Measurements from ENCODE around the gene ENTHD1. TPM values are rescaled to one million over a fixed set of nuclear protein-coding genes. Genes with fewer than 3 reads are reported as not detected.
"Not testable (repeated sequence)": the region's sequence is repeated elsewhere in the genome, so short reads cannot be mapped to it uniquely, and the experiment has no call there.

ENTHD1 gene
- total RNA-seq, 4 donors from 2014 or later: not detected

DNA sequence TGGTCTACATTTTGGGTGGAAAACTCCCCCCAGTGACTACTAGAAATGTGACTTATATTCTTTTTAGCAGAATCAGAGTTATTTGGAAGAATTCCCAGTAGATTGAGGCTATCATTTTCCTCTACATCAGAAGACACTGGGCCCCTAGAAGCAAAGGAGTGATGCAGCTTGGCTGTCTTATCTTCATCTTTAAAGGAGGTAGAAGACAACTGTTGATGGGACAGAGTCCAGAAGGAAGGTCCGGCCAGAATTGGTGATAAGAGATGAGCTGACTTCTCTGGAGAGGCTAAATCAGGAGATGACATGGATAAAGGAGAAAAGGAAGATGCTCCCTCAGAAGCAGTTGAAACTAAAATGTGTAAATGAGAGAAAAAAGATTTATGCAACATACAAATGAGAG lies 149.6 kb downstream of the ENTHD1 start:
- 73 to 83% methylated on average over 1 of the region's 1 CpG for WGBS, 2 donors
- no peak overlapping the region for H3K4me3 ChIP-seq
- no peak for DNase-seq
- no peak overlapping the region for H3K27ac ChIP-seq
- H3K27me3 ChIP-seq: peaks cover 0 to 19% (median 0%) of the 10 kb centered on the region in 4 donors
- no peaks in the 10 kb centered on the region for H3K4me1 ChIP-seq
- H3K9me3 ChIP-seq: peaks cover 0 to 16% (median 0%) of the 10 kb centered on the region in 3 donors
- H3K36me3 ChIP-seq: no peaks in the 10 kb centered on the region
- intact Hi-C loops (cut with DNase I): no loop called here
- TF ChIP-seq, protein P1, sequence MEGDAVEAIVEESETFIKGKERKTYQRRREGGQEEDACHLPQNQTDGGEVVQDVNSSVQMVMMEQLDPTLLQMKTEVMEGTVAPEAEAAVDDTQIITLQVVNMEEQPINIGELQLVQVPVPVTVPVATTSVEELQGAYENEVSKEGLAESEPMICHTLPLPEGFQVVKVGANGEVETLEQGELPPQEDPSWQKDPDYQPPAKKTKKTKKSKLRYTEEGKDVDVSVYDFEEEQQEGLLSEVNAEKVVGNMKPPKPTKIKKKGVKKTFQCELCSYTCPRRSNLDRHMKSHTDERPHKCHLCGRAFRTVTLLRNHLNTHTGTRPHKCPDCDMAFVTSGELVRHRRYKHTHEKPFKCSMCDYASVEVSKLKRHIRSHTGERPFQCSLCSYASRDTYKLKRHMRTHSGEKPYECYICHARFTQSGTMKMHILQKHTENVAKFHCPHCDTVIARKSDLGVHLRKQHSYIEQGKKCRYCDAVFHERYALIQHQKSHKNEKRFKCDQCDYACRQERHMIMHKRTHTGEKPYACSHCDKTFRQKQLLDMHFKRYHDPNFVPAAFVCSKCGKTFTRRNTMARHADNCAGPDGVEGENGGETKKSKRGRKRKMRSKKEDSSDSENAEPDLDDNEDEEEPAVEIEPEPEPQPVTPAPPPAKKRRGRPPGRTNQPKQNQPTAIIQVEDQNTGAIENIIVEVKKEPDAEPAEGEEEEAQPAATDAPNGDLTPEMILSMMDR (IDR thresholded peaks at IDR 0.05): no peak
- TF ChIP-seq POLR2A (IDR thresholded peaks at IDR 0.05): no peak

- TF ChIP-seq POLR2A (IDR thresholded peaks at IDR 0.05): no peak
- TF ChIP-seq, protein P1 (IDR thresholded peaks at IDR 0.05): no peak
Measured at GRCh38 chr22:39739338-39740027, 154.1 kb downstream of the ENTHD1 start.

DNA sequence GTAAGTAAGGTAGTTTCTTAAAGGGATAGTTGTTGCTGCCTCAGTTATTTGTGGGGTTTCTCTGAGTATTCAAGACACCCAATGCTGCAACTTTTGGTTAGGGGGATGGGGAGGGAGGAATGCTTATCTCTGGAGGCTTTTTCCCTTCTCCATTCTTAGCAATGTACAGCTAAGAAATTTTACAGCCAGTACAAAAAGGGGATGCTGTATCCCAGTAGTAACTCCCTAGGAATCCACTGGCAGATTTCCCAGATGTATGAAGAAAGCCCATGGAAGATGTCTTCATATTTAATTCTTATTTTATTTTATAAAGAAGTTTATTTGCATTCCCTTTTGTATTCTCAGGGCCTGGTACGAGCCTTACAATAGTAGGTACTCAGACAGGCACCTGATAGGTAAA lies 154.8 kb downstream of the ENTHD1 start:
- Histone ChIP-seq H3K4me1 (no peaks in the 10 kb centered on the region), H3K4me3 (no peak overlapping the region), H3K36me3 (no peaks in the 10 kb centered on the region), H3K27ac (no peak overlapping the region), H3K9me3 (peaks cover 0 to 16% (median 0%) of the 10 kb centered on the region in 3 donors), H3K27me3 (peaks cover 0 to 42% (median 0%) of the 10 kb centered on the region in 4 donors)
- DNase-seq: no peak
- 31 to 43% methylated on average over 1 of the region's 1 CpG for WGBS, 2 donors
- intact Hi-C loops (cut with DNase I): no loop called here
- no peak for TF ChIP-seq POLR2A (IDR thresholded peaks at IDR 0.05)
- TF ChIP-seq, protein P1 (IDR thresholded peaks at IDR 0.05): no peak

More at GRCh38 chr22:39739338-39740027, 154.1 kb downstream of the ENTHD1 start:
- no peaks in the 10 kb centered on the region for H3K4me1 ChIP-seq
- WGBS, 2 donors: 30 to 53% methylated on average over 4 of the region's 4 CpGs
- intact Hi-C loops (cut with DNase I): no loop called here
- DNase-seq: no peak
- no peak overlapping the region for H3K4me3 ChIP-seq
- H3K27ac ChIP-seq: no peak overlapping the region
- H3K9me3 ChIP-seq: peaks cover 0 to 16% (median 0%) of the 10 kb centered on the region in 3 donors
- peaks cover 0 to 44% (median 0%) of the 10 kb centered on the region in 4 donors for H3K27me3 ChIP-seq
- H3K36me3 ChIP-seq: no peaks in the 10 kb centered on the region

GRCh38 chr22:39735776-39736175 lies 157.8 kb downstream of the ENTHD1 start:
- H3K36me3 ChIP-seq: no peaks in the 10 kb centered on the region
- peaks cover 0 to 64% (median 0%) of the 10 kb centered on the region in 4 donors for H3K27me3 ChIP-seq
- WGBS, 2 donors: 70 to 83% methylated on average over 9 to 10 of the region's 10 CpGs
- DNase-seq: no peak
- intact Hi-C loops (cut with DNase I): no loop called here
- H3K27ac ChIP-seq: no peak overlapping the region
- no peak for TF ChIP-seq POLR2A (IDR thresholded peaks at IDR 0.05)
- TF ChIP-seq, protein P1 (IDR thresholded peaks at IDR 0.05): no peak
- no peaks in the 10 kb centered on the region for H3K4me1 ChIP-seq
- no peak overlapping the region for H3K4me3 ChIP-seq
- H3K9me3 ChIP-seq: peaks cover 0 to 16% (median 0%) of the 10 kb centered on the region in 3 donors

DNA sequence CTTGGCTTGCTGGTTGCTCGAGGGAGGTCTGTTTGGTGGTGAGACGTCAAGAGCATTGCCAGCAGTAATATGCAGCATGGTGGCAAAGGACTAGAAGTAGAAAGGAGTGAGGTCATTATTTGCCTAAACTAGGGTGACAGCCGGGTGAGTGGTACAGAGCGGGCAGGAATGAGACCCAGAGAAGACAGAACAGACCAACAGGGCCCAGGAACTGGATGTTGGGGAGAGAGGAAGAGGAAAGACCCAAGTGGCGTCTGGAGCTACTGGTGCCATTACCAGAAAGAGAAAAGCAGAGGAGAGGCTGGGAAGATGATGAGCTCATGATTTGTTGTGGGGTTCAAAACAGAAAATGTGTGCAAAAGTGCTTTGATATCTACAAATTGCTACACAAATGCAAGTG lies 158.7 kb downstream of the ENTHD1 start:
- H3K27me3 ChIP-seq: peaks cover 0 to 63% (median 0%) of the 10 kb centered on the region in 4 donors
- H3K9me3 ChIP-seq: peaks cover 0 to 10% (median 0%) of the 10 kb centered on the region in 3 donors
- no peak overlapping the region for H3K4me3 ChIP-seq
- WGBS, 2 donors: 65 to 81% methylated on average over 4 to 5 of the region's 5 CpGs
- no peak for DNase-seq
- TF ChIP-seq POLR2A (IDR thresholded peaks at IDR 0.05): no peak
- H3K36me3 ChIP-seq: no peaks in the 10 kb centered on the region
- H3K4me1 ChIP-seq: no peaks in the 10 kb centered on the region
- H3K27ac ChIP-seq: no peak overlapping the region
- intact Hi-C loops (cut with DNase I): no loop called here

GRCh38 chr22:39734046-39734445 lies 159.5 kb downstream of the ENTHD1 start:
- H3K27me3 ChIP-seq: peaks cover 0 to 67% (median 0%) of the 10 kb centered on the region in 4 donors
- intact Hi-C loops (cut with DNase I); H3K4me1 ChIP-seq; DNase-seq; H3K9me3 ChIP-seq; H3K36me3 ChIP-seq; H3K27ac ChIP-seq; H3K4me3 ChIP-seq: not testable (repeated sequence)
- 64 to 79% methylated on average over 1 of the region's 1 CpG for WGBS, 2 donors
